ENCODE results near the gene ABR. TPM values are rescaled to one million over a fixed set of nuclear protein-coding genes. Genes with fewer than 3 reads are reported as not detected.

The ABR gene
- total and polyA plus RNA-seq, 2 of the 8 experiments (the other 6 are each of a cell fraction or from before 2014, with no cell fraction given) = 44.8 to 47.2 TPM

DNA sequence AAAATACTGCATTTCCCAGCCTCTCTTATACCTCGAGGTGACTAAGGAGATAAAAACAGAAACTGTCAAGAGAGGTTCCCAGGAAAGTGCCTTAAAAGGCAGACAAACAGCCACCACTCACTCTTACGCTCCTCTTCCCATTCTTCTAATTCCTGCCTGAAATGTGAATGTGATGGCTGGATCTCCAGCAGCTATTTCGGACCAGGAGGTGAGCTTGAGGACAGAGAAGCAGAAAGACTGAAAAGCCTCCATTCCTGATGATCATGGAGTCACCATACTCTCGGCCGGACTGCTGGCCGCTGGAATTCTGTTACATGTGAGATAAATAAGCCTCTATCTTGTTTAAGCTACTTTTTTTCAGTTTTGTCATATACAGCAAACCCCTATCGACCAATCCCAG, 41.4 kb upstream of the ABR start:
- Histone ChIP-seq H3K27me3 (replicated peaks in 1 of 4; ENCODE audit: control insufficient read depth in 3 of 4, extremely low read depth in 1 of 4, insufficient read depth in 3 of 4, low read length in 3 of 4) (peaks cover under 1 to 5% (median 2%) of the 10 kb centered on the region in 4 experiments; a peak in 5 of 7 replicates), H2BK15ac (ENCODE audit: low read length) (no peak overlapping the region), H2AFZ (ENCODE audit: low read length) (no peak overlapping the region), H2BK12ac (ENCODE audit: low read depth, low read length) (no peak overlapping the region), H3K4ac (replicated peaks; ENCODE audit: insufficient read length, low read depth, low read length) (no peak overlapping the region), H3K79me1 (ENCODE audit: low read depth, low read length) (no peaks in the 10 kb centered on the region), H3K9ac (replicated peaks in 1 of 4; ENCODE audit: extremely low read depth in 1 of 4, low read depth in 3 of 4, low read length in 3 of 4) (no peak overlapping the region), H3K23ac (ENCODE audit: insufficient read length) (no peak overlapping the region), H3K18ac (ENCODE audit: extremely low read depth, low read length) (no peak overlapping the region), H4K20me1 (replicated peaks in 1 of 2; ENCODE audit: control insufficient read depth in 1 of 2, insufficient read depth in 2 of 2, low read length in 2 of 2) (peaks cover 0 to 1% of the 10 kb centered on the region in 2 experiments), H3K27ac (ENCODE audit: low read depth, low read length) (no peak overlapping the region), H2BK120ac (replicated peaks; ENCODE audit: low read depth, low read length) (no peak overlapping the region), H2BK20ac (ENCODE audit: low read length) (no peak overlapping the region), H3K4me1 (replicated peaks in 1 of 4; ENCODE audit: control insufficient read depth in 3 of 4, insufficient read depth in 4 of 4, low read length in 3 of 4) (peaks cover 0 to 4% (median 1%) of the 10 kb centered on the region in 4 experiments; a peak in 1 of 7 replicates), H3K56ac (replicated peaks; ENCODE audit: insufficient read length, low read depth, low read length) (no peak overlapping the region), H3K36me3 (ENCODE audit: control insufficient read depth in 2 of 4, insufficient read depth in 4 of 4, low read length in 3 of 4) (no peaks in the 10 kb centered on the region), H3K4me2 (ENCODE audit: insufficient read depth in 1 of 2, low read depth in 2 of 2, low read length in 2 of 2) (no peak overlapping the region), H3K14ac (ENCODE audit: insufficient read length) (no peak overlapping the region), H3K9me3 (ENCODE audit: insufficient read depth in 2 of 2, low read depth in 1 of 2, low read length in 1 of 2) (no peaks in the 10 kb centered on the region), H4K5ac (ENCODE audit: insufficient read length, low read depth, low read length) (no peak overlapping the region), H3K79me2 (ENCODE audit: control insufficient read depth in 1 of 2, insufficient read depth in 2 of 2, low read length in 2 of 2) (no peaks in the 10 kb centered on the region), H2AK5ac (ENCODE audit: low read depth, low read length) (no peak overlapping the region), H4K8ac (ENCODE audit: extremely low read depth, insufficient read depth, low read length) (no peak overlapping the region), H4K91ac (replicated peaks; ENCODE audit: insufficient read length, low read length) (no peak overlapping the region), H2BK5ac (ENCODE audit: low read depth, low read length) (no peak overlapping the region), H3K23me2 (ENCODE audit: low read depth, low read length) (peaks cover 1% of the 10 kb centered on the region), H3K4me3 (ENCODE audit: extremely low read depth in 1 of 4, insufficient read depth in 2 of 4, low read depth in 3 of 4, low read length in 4 of 4) (no peak overlapping the region)
- TF ChIP-seq HDAC6 (IDR thresholded peaks at IDR 0.05; ENCODE audit: low read depth, low read length) (no peak), KDM1A (IDR thresholded peaks at IDR 0.05; ENCODE audit: borderline replicate concordance, low read length) (0 out of 2 replicates have a peak, but pooled peaks have one; percentile 62)
- 91% methylated on average over 7 of the region's 7 CpGs; no CpG with 5 or more reads in 1 of the 2 experiments for WGBS, 2 experiments (ENCODE audit: extremely low coverage in 1 of 2, insufficient coverage in 1 of 2, insufficient read length in 1 of 2, insufficient replicate concordance in 2 of 2, low coverage in 1 of 2, low lambda C conversion rate in 2 of 2, missing lambda C conversion rate in 1 of 2)
- FAIRE-seq (no peak), DNase-seq (ENCODE audit: low read depth in 1 of 2, low spot score in 2 of 2) (no peak)
- ChIA-PET CTCF (ENCODE audit: partially characterized antibody) (interaction anchor here (1.4 kb wide), 1 partner anchor 99 kb away, joined by 4 read pairs; no protein-coding TSS in a partner anchor), POLR2A (ENCODE audit: partially characterized antibody) (interaction anchor here (1.0 kb wide), 1 partner anchor 49 kb away, joined by 4 read pairs; the partner anchor contains the start of gene BHLHA9)
